Dendritic cell treated with granulocyte-macrophage colony-stimulating factor and Interleukin-4, amounts not matched to agents 40 ng/mL and 50 ng/mL, for 4 days (primary cell): ENCODE measurements around the gene ANP32B.
"Not testable (repeated sequence)": the region's sequence is repeated elsewhere in the genome, so short reads cannot be mapped to it uniquely, and the experiment has no call there.

Experiments
- H3K27ac Mint-ChIP-seq: one replicate; pipeline ENCODE4 v1.8.0; 2022; ENCODE audit warnings: mild to moderate bottlenecking, mixed read lengths
- H3K27me3 Mint-ChIP-seq: one replicate; pipeline ENCODE4 v1.8.0; 2022; ENCODE audit warnings: mild to moderate bottlenecking, mixed read lengths
- H3K36me3 Mint-ChIP-seq: one replicate; pipeline ENCODE4 v1.8.0; 2022; ENCODE audit warnings: low read depth, mixed read lengths
- H3K4me1 Mint-ChIP-seq: one replicate; pipeline ENCODE4 v1.8.0; 2022; ENCODE audit warnings: low read depth, mixed read lengths
- H3K4me3 Mint-ChIP-seq: one replicate; pipeline ENCODE4 v1.8.0; 2022; ENCODE audit warnings: mild to moderate bottlenecking, moderate library complexity, mixed read lengths
- H3K9me3 Mint-ChIP-seq: one replicate; pipeline ENCODE4 v1.8.0; 2022; ENCODE audit warnings: mixed read lengths
- intact Hi-C: fragments of 100-400 bp; cut with micrococcal nuclease; formaldehyde crosslinking; loops from one replicate; pipeline ENCODE4 v1.15.0; 2022

The ANP32B gene

DNA sequence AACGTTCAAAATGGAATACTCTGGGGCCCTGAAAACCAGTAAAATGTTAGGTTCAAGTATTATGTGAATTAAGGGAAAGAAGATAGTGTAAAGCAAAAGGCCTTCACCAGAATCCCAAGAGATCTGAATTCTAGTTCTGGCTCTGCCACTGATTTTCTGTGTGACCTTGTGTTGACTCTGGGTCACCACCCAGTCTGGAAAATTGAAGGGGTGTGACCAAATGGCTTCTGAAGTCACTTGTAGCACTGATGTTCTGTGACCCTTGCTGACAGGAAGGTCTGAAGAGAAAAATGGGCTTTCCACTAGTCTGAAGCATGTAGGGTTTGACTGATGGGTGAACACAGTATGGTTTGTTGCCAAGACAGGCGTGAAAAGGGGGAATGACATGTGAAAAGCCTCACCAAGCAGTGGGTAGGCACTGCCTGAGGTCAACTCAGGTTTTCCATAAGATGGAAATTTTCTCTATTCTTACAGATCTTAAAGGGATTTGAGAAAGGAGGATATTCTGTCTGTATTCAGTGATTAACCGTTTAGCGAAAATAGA, 33.1 kb downstream of the ANP32B start:
- no peaks in the 10 kb centered on the region for H3K27me3 Mint-ChIP-seq
- no peaks in the 10 kb centered on the region for H3K4me1 Mint-ChIP-seq
- H3K4me3 Mint-ChIP-seq, result no peak overlapping the region
- no peaks in the 10 kb centered on the region for H3K9me3 Mint-ChIP-seq
- H3K36me3 Mint-ChIP-seq, result peaks cover 100% of the 10 kb centered on the region
- intact Hi-C loops, result no loop called here
- H3K27ac Mint-ChIP-seq, result no peak overlapping the region

DNA sequence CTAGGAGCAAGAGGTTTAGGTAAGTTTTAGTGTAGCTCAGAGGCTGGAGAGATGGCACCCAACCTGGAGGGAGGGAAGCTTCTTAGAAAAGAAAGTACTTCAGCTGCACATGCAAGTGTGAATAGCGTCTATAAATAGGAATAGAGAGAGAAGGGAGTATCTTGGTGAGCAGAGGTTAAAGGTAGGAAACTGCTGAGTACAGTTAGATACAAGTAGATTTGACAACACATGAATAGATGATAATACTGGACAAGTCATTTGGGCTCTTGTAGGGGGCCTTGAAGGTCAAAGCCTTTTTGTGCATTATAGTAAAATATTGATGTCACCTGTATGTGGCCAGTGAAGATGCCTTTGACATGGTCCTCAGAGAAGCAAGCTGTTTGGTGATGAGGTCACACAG, 34.2 kb downstream of the ANP32B start:
- Mint-ChIP-seq H3K4me1 (no peaks in the 10 kb centered on the region), H3K27ac (no peak overlapping the region), H3K9me3 (no peaks in the 10 kb centered on the region), H3K36me3 (peaks cover 100% of the 10 kb centered on the region), H3K4me3 (no peak overlapping the region), H3K27me3 (no peaks in the 10 kb centered on the region)
- intact Hi-C loops, result no loop called here

DNA sequence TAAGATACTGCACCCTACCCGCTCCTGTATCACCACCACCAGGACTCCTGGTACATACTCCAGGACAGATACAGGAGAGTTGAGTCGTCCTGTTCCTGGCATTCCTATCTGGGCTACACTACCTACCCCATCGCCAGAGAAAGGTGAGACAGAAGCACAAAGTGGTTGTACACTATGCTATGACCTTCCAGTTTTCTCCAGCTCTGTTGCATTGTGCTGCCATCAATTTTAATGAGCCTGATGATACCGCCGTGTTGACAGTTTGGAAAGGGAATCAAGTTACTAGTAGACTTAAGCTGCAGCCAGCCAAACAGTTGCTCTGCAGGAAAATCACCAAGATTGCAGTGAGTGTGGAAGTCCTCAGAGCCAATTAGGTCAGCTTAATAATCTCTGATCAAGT, 35.2 kb downstream of the ANP32B start:
- no peaks in the 10 kb centered on the region for H3K27me3 Mint-ChIP-seq
- H3K36me3 Mint-ChIP-seq, result peaks cover 93% of the 10 kb centered on the region

GRCh38 chr9:98019098-98019497, 36.0 kb downstream of the ANP32B start:
- Mint-ChIP-seq H3K27me3 (no peaks in the 10 kb centered on the region), H3K4me1 (no peaks in the 10 kb centered on the region), H3K4me3 (no peak overlapping the region), H3K9me3 (no peaks in the 10 kb centered on the region), H3K27ac (no peak overlapping the region), H3K36me3 (peaks cover 86% of the 10 kb centered on the region)
- intact Hi-C loops, result no loop called here

More for the DNA sequence above, 35.2 kb downstream of the ANP32B start:
- intact Hi-C loops, result no loop called here
- H3K4me1 Mint-ChIP-seq, result no peaks in the 10 kb centered on the region
- H3K27ac Mint-ChIP-seq, result no peak overlapping the region
- no peak overlapping the region for H3K4me3 Mint-ChIP-seq
- no peaks in the 10 kb centered on the region for H3K9me3 Mint-ChIP-seq

DNA sequence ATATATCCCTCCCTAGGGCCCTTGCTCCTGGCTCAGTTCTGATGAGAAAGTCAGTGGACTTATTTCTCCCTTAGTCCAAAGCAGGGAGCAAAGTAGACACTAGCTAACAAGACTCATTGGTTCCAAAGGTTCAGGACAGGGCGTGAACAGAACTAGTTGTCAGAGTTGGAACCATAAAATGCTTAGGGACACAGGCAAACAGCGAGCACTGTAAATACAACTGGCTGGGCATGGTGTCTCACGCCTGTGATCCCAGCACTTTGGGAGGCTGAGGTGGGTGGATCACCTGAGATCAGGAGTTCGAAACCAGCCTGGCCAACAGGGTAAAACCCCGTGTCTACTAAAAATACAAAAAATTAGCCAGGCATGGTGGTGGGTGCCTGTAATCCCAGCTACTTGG, 36.7 kb downstream of the ANP32B start:
- H3K27me3 Mint-ChIP-seq, H3K4me3 Mint-ChIP-seq, H3K9me3 Mint-ChIP-seq, intact Hi-C loops, H3K4me1 Mint-ChIP-seq, H3K27ac Mint-ChIP-seq: not testable (repeated sequence)
- H3K36me3 Mint-ChIP-seq, result peaks cover 78% of the 10 kb centered on the region

DNA sequence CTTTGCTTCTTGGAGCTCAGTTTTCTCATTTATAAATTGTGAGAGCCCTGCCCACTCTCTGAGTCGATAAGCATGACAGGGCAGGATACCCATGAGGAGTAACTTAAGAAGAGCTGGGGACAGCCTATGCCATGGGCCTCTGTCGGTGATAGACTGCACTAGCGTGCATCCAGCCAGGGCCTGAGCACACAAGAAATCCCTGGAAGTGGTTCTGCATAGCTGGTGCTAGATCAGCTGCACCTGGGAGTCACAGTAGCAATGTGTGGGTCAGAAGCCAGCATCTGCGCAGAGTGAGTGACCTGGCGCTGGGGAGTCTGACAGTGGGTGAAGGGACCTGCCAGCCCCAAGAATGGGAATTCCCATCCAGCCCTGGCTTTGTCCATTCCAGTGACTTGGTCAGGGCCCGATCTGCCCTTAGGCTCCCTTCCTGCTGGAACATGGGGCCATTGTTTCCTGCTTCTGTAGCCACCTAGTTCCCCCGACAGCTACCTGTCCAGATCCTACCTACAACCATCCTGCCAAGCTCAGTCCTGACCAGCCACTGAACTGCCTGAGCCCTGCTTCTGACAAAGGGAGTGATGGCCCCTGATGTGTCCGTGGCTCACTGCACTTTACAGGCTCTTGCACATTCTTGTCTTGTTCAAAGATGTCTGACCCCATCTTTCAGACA, 37.5 kb downstream of the ANP32B start:
- intact Hi-C loops, result no loop called here
- Mint-ChIP-seq H3K27me3 (no peaks in the 10 kb centered on the region), H3K4me3 (no peak overlapping the region), H3K27ac (no peak overlapping the region), H3K4me1 (peaks cover 4% of the 10 kb centered on the region), H3K36me3 (peaks cover 71% of the 10 kb centered on the region), H3K9me3 (no peaks in the 10 kb centered on the region)

DNA sequence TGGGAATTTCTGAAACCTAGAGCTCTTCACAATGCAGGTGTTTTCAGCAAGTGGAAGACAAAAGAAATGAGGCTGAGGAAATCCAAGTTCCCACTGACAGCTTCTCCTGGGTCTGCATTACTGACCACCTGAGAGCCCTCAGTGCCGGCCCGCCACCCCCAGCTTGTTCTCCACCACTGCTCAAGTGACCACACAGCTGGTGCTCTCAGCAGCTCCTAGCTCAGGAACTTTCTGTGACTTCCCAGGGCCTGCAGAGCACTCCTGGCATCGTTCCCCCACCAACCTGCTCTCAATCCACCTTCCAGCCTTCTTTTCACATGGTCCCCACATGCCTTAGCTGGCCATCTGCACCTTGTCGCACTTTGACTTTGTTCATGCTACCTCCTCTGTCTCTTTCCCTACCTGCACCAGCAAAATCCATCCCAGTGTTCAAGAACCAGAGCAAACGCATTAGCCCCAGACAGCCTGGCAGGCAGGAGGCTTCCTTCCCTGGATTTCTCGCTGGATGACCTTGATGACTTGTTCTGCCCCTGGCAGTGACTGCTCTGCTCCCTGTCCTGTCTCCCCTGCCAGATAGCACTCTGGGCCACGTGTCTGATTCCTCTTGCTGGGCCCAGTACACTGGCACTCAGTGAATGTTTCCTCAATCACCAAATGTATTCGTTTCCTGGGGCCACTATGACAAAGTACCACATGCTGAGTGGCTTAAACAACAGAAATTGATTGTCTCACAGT, 38.3 kb downstream of the ANP32B start:
- peaks cover 4% of the 10 kb centered on the region for H3K4me1 Mint-ChIP-seq
- no peak overlapping the region for H3K4me3 Mint-ChIP-seq
- no peak overlapping the region for H3K27ac Mint-ChIP-seq
- H3K36me3 Mint-ChIP-seq, result peaks cover 70% of the 10 kb centered on the region
- no peaks in the 10 kb centered on the region for H3K27me3 Mint-ChIP-seq
- intact Hi-C loops, result no loop called here
- H3K9me3 Mint-ChIP-seq, result no peaks in the 10 kb centered on the region

- intact Hi-C loops, result no loop called here
- H3K4me3 Mint-ChIP-seq, result no peak overlapping the region
- H3K4me1 Mint-ChIP-seq, result peaks cover 4% of the 10 kb centered on the region
- peaks cover 64% of the 10 kb centered on the region for H3K36me3 Mint-ChIP-seq
- H3K9me3 Mint-ChIP-seq, result no peaks in the 10 kb centered on the region
- no peak overlapping the region for H3K27ac Mint-ChIP-seq
- no peaks in the 10 kb centered on the region for H3K27me3 Mint-ChIP-seq
Measured at GRCh38 chr9:98022447-98022846, 39.3 kb downstream of the ANP32B start.

DNA sequence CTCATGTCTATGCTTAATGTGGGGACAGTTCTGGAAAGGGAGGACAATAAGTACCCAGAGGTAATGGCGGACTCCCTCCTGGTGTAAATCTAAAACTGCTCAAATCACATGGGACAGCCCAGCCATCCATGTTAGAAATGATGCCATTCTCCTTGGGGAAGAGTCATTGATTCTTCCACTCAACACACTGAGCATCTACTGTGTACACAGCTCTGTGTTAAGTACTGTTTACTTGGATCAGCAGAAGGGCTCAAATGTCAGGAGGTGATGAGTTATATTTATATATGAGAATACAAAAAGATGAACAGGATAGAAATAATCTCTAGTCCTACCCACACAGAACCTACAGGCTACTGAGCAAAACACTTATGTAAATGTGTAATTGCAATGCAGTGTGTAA, 41.6 kb downstream of the ANP32B start:
- intact Hi-C loops, result no loop called here
- Mint-ChIP-seq H3K27ac (no peak overlapping the region), H3K9me3 (no peaks in the 10 kb centered on the region), H3K4me3 (no peak overlapping the region), H3K4me1 (peaks cover 4% of the 10 kb centered on the region), H3K27me3 (no peaks in the 10 kb centered on the region), H3K36me3 (peaks cover 41% of the 10 kb centered on the region)

DNA sequence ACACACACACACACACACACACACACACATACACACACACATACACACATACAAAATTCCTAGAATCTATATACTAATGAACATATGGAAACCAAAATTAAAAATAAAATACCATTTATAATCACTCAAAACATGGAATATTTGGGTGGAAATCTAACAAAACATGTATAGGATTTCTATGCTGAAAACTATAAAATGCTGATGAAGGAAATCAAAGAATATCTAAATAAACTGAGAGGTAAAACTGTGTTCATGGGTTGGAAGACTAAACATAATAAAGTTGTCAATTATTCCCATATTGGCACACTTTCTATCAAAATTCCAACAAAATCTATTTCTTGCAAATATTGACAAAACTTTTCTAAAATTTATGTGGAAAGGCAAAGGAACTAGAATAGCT, 48.0 kb downstream of the ANP32B start:
- Mint-ChIP-seq H3K4me3 (no peak overlapping the region), H3K9me3 (no peaks in the 10 kb centered on the region), H3K27ac (no peak overlapping the region), H3K36me3 (peaks cover 7% of the 10 kb centered on the region), H3K27me3 (peaks cover 2% of the 10 kb centered on the region), H3K4me1 (peaks cover 19% of the 10 kb centered on the region)
- intact Hi-C loops, result no loop called here

GRCh38 chr9:98031935-98032334, 48.8 kb downstream of the ANP32B start:
- Mint-ChIP-seq H3K27me3 (peaks cover 2% of the 10 kb centered on the region), H3K9me3 (no peaks in the 10 kb centered on the region), H3K4me1 (peaks cover 24% of the 10 kb centered on the region), H3K36me3 (no peaks in the 10 kb centered on the region), H3K4me3 (no peak overlapping the region), H3K27ac (no peak overlapping the region)
- intact Hi-C loops, result no loop called here

DNA sequence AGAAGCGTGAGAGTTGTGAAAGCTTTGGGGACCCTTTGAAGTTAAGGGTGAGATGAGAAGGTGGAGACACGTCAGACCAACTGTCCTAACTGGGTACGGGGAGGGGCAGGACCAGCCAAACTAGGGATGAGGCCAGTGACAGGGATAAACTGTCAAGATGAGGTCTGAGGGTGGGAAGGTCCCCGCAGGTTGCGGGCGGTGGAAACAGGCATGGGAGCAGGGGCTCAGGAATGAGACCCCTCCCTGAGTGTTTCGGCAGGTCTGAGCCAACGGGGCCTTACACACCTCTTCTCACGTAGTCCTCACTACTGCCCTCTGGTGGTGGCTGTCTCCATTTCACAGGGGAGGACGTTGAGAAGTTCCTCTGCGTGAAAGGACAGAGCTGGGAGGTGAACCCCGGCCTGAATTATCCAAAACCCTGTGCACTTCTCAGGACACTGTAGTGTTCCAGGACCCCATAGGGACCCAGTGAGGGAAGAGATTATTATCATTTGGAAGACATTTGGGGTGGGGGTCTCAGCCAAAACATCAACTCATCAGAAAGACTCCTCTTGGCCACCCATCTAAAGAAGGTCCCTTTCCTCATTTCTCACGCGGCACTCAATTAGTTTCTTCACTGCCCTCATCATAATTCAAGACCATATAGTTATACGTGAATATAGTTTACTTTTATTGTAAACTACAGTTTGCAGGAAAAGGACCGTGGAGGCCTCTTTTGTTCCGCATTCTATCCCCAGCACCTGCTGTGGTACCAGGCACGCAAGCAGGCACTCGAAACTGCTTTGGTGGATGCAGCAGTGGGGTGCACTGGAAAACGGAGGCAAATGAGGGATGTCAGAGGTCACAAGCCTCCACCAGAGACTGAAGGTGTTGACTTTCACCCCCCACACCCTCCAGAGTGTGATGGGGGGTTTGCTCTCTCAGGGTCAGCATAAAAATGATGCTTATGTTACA, 51.7 kb downstream of the ANP32B start:
- peak overlapping the region; percentile 51 for H3K27ac Mint-ChIP-seq

DNA sequence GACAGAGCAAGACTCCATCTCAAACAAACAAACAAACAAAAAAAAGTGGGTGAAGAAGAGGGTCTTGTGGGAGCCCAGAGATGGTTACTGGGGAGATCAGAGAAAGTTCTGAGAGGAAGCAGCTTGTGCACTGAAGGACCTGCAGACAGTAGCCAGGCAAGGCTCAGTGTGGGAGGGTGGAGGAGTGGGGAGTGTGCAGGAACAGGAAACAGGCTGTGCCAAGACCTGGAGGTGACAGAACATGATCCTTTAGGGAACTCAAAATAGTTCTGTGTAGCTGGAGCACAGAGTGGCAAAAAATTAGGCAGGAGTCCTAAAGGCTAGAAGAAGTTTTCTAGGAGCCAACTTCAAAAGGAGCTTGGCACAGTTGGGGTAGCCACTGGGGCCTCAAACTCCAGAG, 54.2 kb downstream of the ANP32B start:
- Mint-ChIP-seq H3K36me3 (no peaks in the 10 kb centered on the region), H3K27me3 (peaks cover 2% of the 10 kb centered on the region), H3K4me3 (no peak overlapping the region), H3K27ac (peak overlapping the region; percentile 69), H3K4me1 (peaks cover 54% of the 10 kb centered on the region), H3K9me3 (no peaks in the 10 kb centered on the region)
- intact Hi-C loops, result loop anchor here (5.0 kb wide), 1 partner anchor 115 kb away; the partner anchor contains the start of gene TRMO

More for the DNA sequence above, 51.7 kb downstream of the ANP32B start:
- Mint-ChIP-seq H3K4me3 (no peak overlapping the region), H3K4me1 (peaks cover 47% of the 10 kb centered on the region), H3K9me3 (no peaks in the 10 kb centered on the region), H3K36me3 (no peaks in the 10 kb centered on the region), H3K27me3 (peaks cover 2% of the 10 kb centered on the region)
- intact Hi-C loops, result loop anchor here (5.0 kb wide), 1 partner anchor 113 kb away; the partner anchor contains the start of gene TRMO
